PC-9 (cell line): Measurements from ENCODE around the gene REPS2.

Experiments used
- CTCF ChIP-seq: fragments of 200-600 bp; sonication (generic); conservative IDR thresholded peaks from 2 replicates; pipeline ENCODE4 v1.6.1; 2017; ENCODE audit warnings: mixed run types, antibody characterized with exemption, mild to moderate bottlenecking, moderate library complexity
- EZH2 ChIP-seq: fragments of 200-600 bp; sonication (generic); IDR thresholded peaks from 2 replicates; pipeline ENCODE4 v1.8.0; 2017; ENCODE audit warnings: antibody characterized with exemption, low read depth

GRCh38 chrX:16930392-16930791, 16.1 kb upstream of the REPS2 start:
- no peak for TF ChIP-seq EZH2
- no peak for TF ChIP-seq CTCF
